Measurements from ENCODE around the gene ALG14.

The ALG14 gene

GRCh38 chr1:94992863-94993563 lies 79.7 kb downstream of the ALG14 start:
- Histone ChIP-seq H3K36me3 (ENCODE audit: control insufficient read depth, insufficient read depth, low read length) (no peaks in the 10 kb centered on the region), H3K27ac (ENCODE audit: low read depth, low read length) (no peak overlapping the region), H3K9me3 (ENCODE audit: control insufficient read depth, insufficient read depth, low read length) (no peaks in the 10 kb centered on the region), H3K27me3 (ENCODE audit: control insufficient read depth, insufficient read depth, low read length) (no peaks in the 10 kb centered on the region), H3K9ac (ENCODE audit: low read depth, low read length) (no peak overlapping the region), H3K4me3 (ENCODE audit: low read depth, low read length) (no peak overlapping the region), H3K4me1 (ENCODE audit: control insufficient read depth, insufficient read depth, low read length) (peaks cover 4% of the 10 kb centered on the region; the same call in 1 of the 2 replicates)

GRCh38 chr1:94992161-94992560 lies 80.6 kb downstream of the ALG14 start:
- H3K9me3 ChIP-seq (ENCODE audit: control insufficient read depth, insufficient read depth, low read length) = no peaks in the 10 kb centered on the region
- H3K36me3 ChIP-seq (ENCODE audit: control insufficient read depth, insufficient read depth, low read length) = no peaks in the 10 kb centered on the region
- H3K4me3 ChIP-seq (ENCODE audit: low read depth, low read length) = no peak overlapping the region
- no peak overlapping the region for H3K27ac ChIP-seq (ENCODE audit: low read depth, low read length)
- no peaks in the 10 kb centered on the region for H3K4me1 ChIP-seq (ENCODE audit: control insufficient read depth, insufficient read depth, low read length)
- H3K9ac ChIP-seq (ENCODE audit: low read depth, low read length) = no peak overlapping the region
- H3K27me3 ChIP-seq (ENCODE audit: control insufficient read depth, insufficient read depth, low read length) = no peaks in the 10 kb centered on the region

GRCh38 chr1:94989911-94990473 lies 82.8 kb downstream of the ALG14 start:
- no peak overlapping the region for H3K4me3 ChIP-seq (ENCODE audit: low read depth, low read length)

GRCh38 chr1:94989398-94989797 lies 83.4 kb downstream of the ALG14 start:
- Histone ChIP-seq H3K36me3 (ENCODE audit: control insufficient read depth, insufficient read depth, low read length) (no peaks in the 10 kb centered on the region), H3K9ac (ENCODE audit: low read depth, low read length) (no peak overlapping the region), H3K4me3 (ENCODE audit: low read depth, low read length) (no peak overlapping the region), H3K4me1 (ENCODE audit: control insufficient read depth, insufficient read depth, low read length) (no peaks in the 10 kb centered on the region), H3K9me3 (ENCODE audit: control insufficient read depth, insufficient read depth, low read length) (no peaks in the 10 kb centered on the region), H3K27me3 (ENCODE audit: control insufficient read depth, insufficient read depth, low read length) (no peaks in the 10 kb centered on the region), H3K27ac (ENCODE audit: low read depth, low read length) (no peak overlapping the region)

More at GRCh38 chr1:94989911-94990473, 82.8 kb downstream of the ALG14 start:
- Histone ChIP-seq H3K36me3 (ENCODE audit: control insufficient read depth, insufficient read depth, low read length) (no peaks in the 10 kb centered on the region), H3K9me3 (ENCODE audit: control insufficient read depth, insufficient read depth, low read length) (no peaks in the 10 kb centered on the region), H3K27me3 (ENCODE audit: control insufficient read depth, insufficient read depth, low read length) (no peaks in the 10 kb centered on the region), H3K4me1 (ENCODE audit: control insufficient read depth, insufficient read depth, low read length) (no peaks in the 10 kb centered on the region), H3K9ac (ENCODE audit: low read depth, low read length) (no peak overlapping the region), H3K27ac (ENCODE audit: low read depth, low read length) (no peak overlapping the region)

GRCh38 chr1:94988356-94988755 lies 84.4 kb downstream of the ALG14 start:
- Histone ChIP-seq H3K9me3 (ENCODE audit: control insufficient read depth, insufficient read depth, low read length) (no peaks in the 10 kb centered on the region), H3K4me3 (ENCODE audit: low read depth, low read length) (no peak overlapping the region), H3K36me3 (ENCODE audit: control insufficient read depth, insufficient read depth, low read length) (no peaks in the 10 kb centered on the region), H3K27ac (ENCODE audit: low read depth, low read length) (no peak overlapping the region), H3K9ac (ENCODE audit: low read depth, low read length) (no peak overlapping the region), H3K27me3 (ENCODE audit: control insufficient read depth, insufficient read depth, low read length) (no peaks in the 10 kb centered on the region), H3K4me1 (ENCODE audit: control insufficient read depth, insufficient read depth, low read length) (no peaks in the 10 kb centered on the region)

- H3K4me3 ChIP-seq (ENCODE audit: low read depth, low read length) = no peak overlapping the region
- H3K4me1 ChIP-seq (ENCODE audit: control insufficient read depth, insufficient read depth, low read length) = no peaks in the 10 kb centered on the region
- no peaks in the 10 kb centered on the region for H3K27me3 ChIP-seq (ENCODE audit: control insufficient read depth, insufficient read depth, low read length)
- H3K9me3 ChIP-seq (ENCODE audit: control insufficient read depth, insufficient read depth, low read length) = no peaks in the 10 kb centered on the region
- no peak overlapping the region for H3K27ac ChIP-seq (ENCODE audit: low read depth, low read length)
- no peak overlapping the region for H3K9ac ChIP-seq (ENCODE audit: low read depth, low read length)
- no peaks in the 10 kb centered on the region for H3K36me3 ChIP-seq (ENCODE audit: control insufficient read depth, insufficient read depth, low read length)
Measured at GRCh38 chr1:94986783-94987182, 86.0 kb downstream of the ALG14 start.

- H3K4me1 ChIP-seq (ENCODE audit: control insufficient read depth, insufficient read depth, low read length) = peaks cover 3% of the 10 kb centered on the region; the same call in 1 of the 2 replicates
- H3K9me3 ChIP-seq (ENCODE audit: control insufficient read depth, insufficient read depth, low read length) = no peaks in the 10 kb centered on the region
- H3K36me3 ChIP-seq (ENCODE audit: control insufficient read depth, insufficient read depth, low read length) = no peaks in the 10 kb centered on the region
- H3K27me3 ChIP-seq (ENCODE audit: control insufficient read depth, insufficient read depth, low read length) = no peaks in the 10 kb centered on the region
- no peak overlapping the region for H3K27ac ChIP-seq (ENCODE audit: low read depth, low read length)
- H3K4me3 ChIP-seq (ENCODE audit: low read depth, low read length) = no peak overlapping the region
- H3K9ac ChIP-seq (ENCODE audit: low read depth, low read length) = no peak overlapping the region
Measured at GRCh38 chr1:94983171-94983739, 89.5 kb downstream of the ALG14 start.

GRCh38 chr1:94982398-94982797 lies 90.4 kb downstream of the ALG14 start:
- H3K9me3 ChIP-seq (ENCODE audit: control insufficient read depth, insufficient read depth, low read length) = no peaks in the 10 kb centered on the region
- H3K4me1 ChIP-seq (ENCODE audit: control insufficient read depth, insufficient read depth, low read length) = peaks cover 3% of the 10 kb centered on the region; the same call in 1 of the 2 replicates
- H3K27me3 ChIP-seq (ENCODE audit: control insufficient read depth, insufficient read depth, low read length) = no peaks in the 10 kb centered on the region
- H3K4me3 ChIP-seq (ENCODE audit: low read depth, low read length) = no peak overlapping the region
- no peaks in the 10 kb centered on the region for H3K36me3 ChIP-seq (ENCODE audit: control insufficient read depth, insufficient read depth, low read length)
- no peak overlapping the region for H3K27ac ChIP-seq (ENCODE audit: low read depth, low read length)
- no peak overlapping the region for H3K9ac ChIP-seq (ENCODE audit: low read depth, low read length)

GRCh38 chr1:94981575-94981973 lies 91.2 kb downstream of the ALG14 start:
- Histone ChIP-seq H3K27ac (ENCODE audit: low read depth, low read length) (no peak overlapping the region), H3K9ac (ENCODE audit: low read depth, low read length) (no peak overlapping the region), H3K4me1 (ENCODE audit: control insufficient read depth, insufficient read depth, low read length) (peaks cover 3% of the 10 kb centered on the region; the same call in 1 of the 2 replicates), H3K9me3 (ENCODE audit: control insufficient read depth, insufficient read depth, low read length) (no peaks in the 10 kb centered on the region), H3K36me3 (ENCODE audit: control insufficient read depth, insufficient read depth, low read length) (no peaks in the 10 kb centered on the region), H3K27me3 (ENCODE audit: control insufficient read depth, insufficient read depth, low read length) (no peaks in the 10 kb centered on the region), H3K4me3 (ENCODE audit: low read depth, low read length) (no peak overlapping the region)

GRCh38 chr1:94980582-94981574 lies 91.9 kb downstream of the ALG14 start:
- Histone ChIP-seq H3K9me3 (ENCODE audit: control insufficient read depth, insufficient read depth, low read length) (no peaks in the 10 kb centered on the region), H3K4me1 (ENCODE audit: control insufficient read depth, insufficient read depth, low read length) (peaks cover 3% of the 10 kb centered on the region; the same call in 1 of the 2 replicates), H3K27ac (ENCODE audit: low read depth, low read length) (no peak overlapping the region), H3K4me3 (ENCODE audit: low read depth, low read length) (no peak overlapping the region), H3K36me3 (ENCODE audit: control insufficient read depth, insufficient read depth, low read length) (no peaks in the 10 kb centered on the region), H3K9ac (ENCODE audit: low read depth, low read length) (no peak overlapping the region), H3K27me3 (ENCODE audit: control insufficient read depth, insufficient read depth, low read length) (no peaks in the 10 kb centered on the region)

Data from HUES48 (cell line).